Loucy (cell line): ENCODE measurements around the gene CACNA1H.

ENCODE experiments used
- H2AFZ ChIP-seq: fragments of 200-600 bp; sonication (generic); 2 replicates; pipeline ENCODE4 v1.6.0; 2016; ENCODE audit warnings: antibody characterized with exemption, mild to moderate bottlenecking, low read length, moderate library complexity
- H3F3A ChIP-seq: fragments of 200-600 bp; 2 replicates; pipeline ENCODE4 v1.6.0; 2016; ENCODE audit warnings: antibody characterized with exemption, low read depth, mild to moderate bottlenecking
- H3K27me3 ChIP-seq: fragments of 200-600 bp; sonication (generic); 2 replicates; pipeline ENCODE4 v1.6.1; 2014; ENCODE audit warnings: low read length, mild to moderate bottlenecking; ENCODE audit not compliant: insufficient read depth, poor library complexity, severe bottlenecking
- H3K36me3 ChIP-seq: fragments of 200-600 bp; sonication (generic); 2 replicates; pipeline ENCODE4 v1.6.1; 2016; ENCODE audit warnings: low read length; ENCODE audit not compliant: insufficient read depth
- H3K4me1 ChIP-seq: fragments of 200-600 bp; sonication (generic); 2 replicates; pipeline ENCODE4 v1.5.1; 2014; ENCODE audit warnings: low read length, mild to moderate bottlenecking; ENCODE audit not compliant: insufficient read depth, poor library complexity, severe bottlenecking
- H3K4me2 ChIP-seq: fragments of 200-600 bp; sonication (generic); 2 replicates; pipeline ENCODE4 v1.6.0; 2014; ENCODE audit warnings: antibody characterized with exemption, low read length, low read depth, mild to moderate bottlenecking; ENCODE audit not compliant: poor library complexity, severe bottlenecking
- H3K4me3 ChIP-seq: fragments of 200-600 bp; sonication (generic); 2 replicates; pipeline ENCODE4 v1.5.1; 2014; ENCODE audit warnings: low read length, mild to moderate bottlenecking, mixed read lengths; ENCODE audit not compliant: poor library complexity, severe bottlenecking
- H3K79me2 ChIP-seq: fragments of 200-600 bp; sonication (generic); 2 replicates; pipeline ENCODE4 v1.6.1; 2014; ENCODE audit warnings: low read length; ENCODE audit not compliant: insufficient read depth
- H3K9ac ChIP-seq: fragments of 200-600 bp; sonication (generic); 2 replicates; pipeline ENCODE4 v1.6.0; 2014; ENCODE audit warnings: mild to moderate bottlenecking, low read depth, low read length, moderate library complexity; ENCODE audit not compliant: poor library complexity, severe bottlenecking
- H3K9me2 ChIP-seq: fragments of 200-600 bp; sonication (generic); replicated peaks from 2 replicates; pipeline ENCODE4 v1.6.1; 2016; ENCODE audit warnings: low read depth, low read length, mixed read lengths
- H3K9me3 ChIP-seq: fragments of 200-600 bp; sonication (generic); 2 replicates; pipeline ENCODE4 v1.6.1; 2014; ENCODE audit warnings: mild to moderate bottlenecking, antibody characterized with exemption, low read length, low read depth; ENCODE audit not compliant: insufficient read depth
- H4K20me1 ChIP-seq: fragments of 200-600 bp; sonication (generic); 2 replicates; pipeline ENCODE4 v1.6.0; 2014; ENCODE audit warnings: antibody characterized with exemption, low read length, mild to moderate bottlenecking; ENCODE audit not compliant: insufficient read depth, poor library complexity, severe bottlenecking
- EZH2phosphoT487 ChIP-seq: fragments of 200-600 bp; IDR thresholded peaks from 2 replicates; pipeline ENCODE4 v1.6.1; 2018; ENCODE audit warnings: antibody characterized with exemption, mild to moderate bottlenecking, moderate library complexity, borderline replicate concordance
- TF ChIP-seq, protein P1 (sequence below): fragments of 200-600 bp; sonication (generic); conservative IDR thresholded peaks from 2 replicates; pipeline ENCODE4 v1.5.1; 2014; ENCODE audit warnings: mild to moderate bottlenecking, antibody characterized with exemption, low read length

Gene CACNA1H

DNA sequence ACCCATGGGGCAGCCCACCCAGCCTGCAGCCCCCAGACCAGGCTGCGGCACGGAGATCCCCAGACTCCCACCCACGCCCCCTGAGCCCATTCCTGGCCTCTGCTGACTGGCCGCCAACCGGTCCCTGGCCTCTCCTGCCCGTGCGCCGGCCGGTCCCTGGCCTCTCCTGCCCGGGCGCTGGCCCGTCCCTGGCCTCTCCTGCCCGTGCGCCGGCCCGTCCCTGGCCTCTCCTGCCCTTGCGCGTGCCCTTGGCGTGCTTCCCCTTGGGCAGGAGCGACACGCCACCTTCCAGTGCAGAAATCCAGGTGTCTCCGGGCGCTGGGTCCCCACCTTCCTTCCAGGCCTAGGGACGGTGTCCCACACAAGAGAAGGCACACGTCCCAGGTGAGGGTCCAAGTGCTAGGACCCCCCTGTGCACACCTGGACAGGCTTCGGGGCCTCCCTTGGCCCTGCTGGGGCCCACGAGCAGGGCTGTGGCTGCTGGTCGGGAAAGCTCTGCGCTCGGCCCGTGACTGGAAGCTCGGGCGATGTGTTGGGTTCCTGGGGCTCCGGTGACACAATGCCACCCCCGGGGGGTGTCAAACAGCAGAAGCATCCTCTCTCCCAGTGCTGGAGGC, 21.4 kb upstream of the CACNA1H start:
- no peak overlapping the region for H3K4me2 ChIP-seq
- no peaks in the 10 kb centered on the region for H3F3A ChIP-seq
- no peak overlapping the region for H3K4me3 ChIP-seq
- H3K4me1 ChIP-seq, result no peaks in the 10 kb centered on the region
- no peak overlapping the region for H2AFZ ChIP-seq
- no peaks in the 10 kb centered on the region for H3K27me3 ChIP-seq
- TF ChIP-seq, protein P1, sequence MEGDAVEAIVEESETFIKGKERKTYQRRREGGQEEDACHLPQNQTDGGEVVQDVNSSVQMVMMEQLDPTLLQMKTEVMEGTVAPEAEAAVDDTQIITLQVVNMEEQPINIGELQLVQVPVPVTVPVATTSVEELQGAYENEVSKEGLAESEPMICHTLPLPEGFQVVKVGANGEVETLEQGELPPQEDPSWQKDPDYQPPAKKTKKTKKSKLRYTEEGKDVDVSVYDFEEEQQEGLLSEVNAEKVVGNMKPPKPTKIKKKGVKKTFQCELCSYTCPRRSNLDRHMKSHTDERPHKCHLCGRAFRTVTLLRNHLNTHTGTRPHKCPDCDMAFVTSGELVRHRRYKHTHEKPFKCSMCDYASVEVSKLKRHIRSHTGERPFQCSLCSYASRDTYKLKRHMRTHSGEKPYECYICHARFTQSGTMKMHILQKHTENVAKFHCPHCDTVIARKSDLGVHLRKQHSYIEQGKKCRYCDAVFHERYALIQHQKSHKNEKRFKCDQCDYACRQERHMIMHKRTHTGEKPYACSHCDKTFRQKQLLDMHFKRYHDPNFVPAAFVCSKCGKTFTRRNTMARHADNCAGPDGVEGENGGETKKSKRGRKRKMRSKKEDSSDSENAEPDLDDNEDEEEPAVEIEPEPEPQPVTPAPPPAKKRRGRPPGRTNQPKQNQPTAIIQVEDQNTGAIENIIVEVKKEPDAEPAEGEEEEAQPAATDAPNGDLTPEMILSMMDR, result no peak
- TF ChIP-seq EZH2phosphoT487, result no peak
- no peaks in the 10 kb centered on the region for H3K79me2 ChIP-seq
- H3K36me3 ChIP-seq, result no peaks in the 10 kb centered on the region
- H4K20me1 ChIP-seq, result no peaks in the 10 kb centered on the region
- H3K9ac ChIP-seq, result no peak overlapping the region
- H3K9me2 ChIP-seq, result no peaks in the 10 kb centered on the region
- no peaks in the 10 kb centered on the region for H3K9me3 ChIP-seq

DNA sequence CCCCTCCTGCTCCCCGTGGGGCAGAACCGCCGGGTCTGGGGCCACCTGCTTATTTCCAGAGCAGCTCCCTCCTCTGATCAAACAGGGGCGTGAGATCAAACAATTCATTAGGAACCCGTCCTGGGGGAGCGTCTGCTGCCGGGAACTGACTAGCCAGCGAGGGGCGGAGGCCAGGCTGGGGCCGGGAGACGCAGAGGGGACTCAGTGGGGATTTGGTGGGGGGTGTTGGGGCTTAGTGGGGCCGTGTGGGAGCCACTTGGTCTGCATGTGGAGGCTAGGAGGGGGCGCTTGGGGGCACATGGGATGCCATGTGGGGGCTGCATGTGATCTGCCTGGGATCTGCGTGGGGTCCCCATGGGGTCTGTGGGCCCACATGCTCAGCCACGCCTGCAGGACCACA, 20.5 kb upstream of the CACNA1H start:
- Histone ChIP-seq H3F3A (no peaks in the 10 kb centered on the region), H3K27me3 (no peaks in the 10 kb centered on the region), H3K36me3 (no peaks in the 10 kb centered on the region), H3K9me3 (no peaks in the 10 kb centered on the region), H3K79me2 (no peaks in the 10 kb centered on the region), H2AFZ (no peak overlapping the region), H3K4me1 (no peaks in the 10 kb centered on the region), H4K20me1 (no peaks in the 10 kb centered on the region), H3K4me2 (no peak overlapping the region), H3K9me2 (no peaks in the 10 kb centered on the region), H3K4me3 (no peak overlapping the region), H3K9ac (no peak overlapping the region)
- no peak for TF ChIP-seq EZH2phosphoT487
- TF ChIP-seq, protein P1, result no peak

DNA sequence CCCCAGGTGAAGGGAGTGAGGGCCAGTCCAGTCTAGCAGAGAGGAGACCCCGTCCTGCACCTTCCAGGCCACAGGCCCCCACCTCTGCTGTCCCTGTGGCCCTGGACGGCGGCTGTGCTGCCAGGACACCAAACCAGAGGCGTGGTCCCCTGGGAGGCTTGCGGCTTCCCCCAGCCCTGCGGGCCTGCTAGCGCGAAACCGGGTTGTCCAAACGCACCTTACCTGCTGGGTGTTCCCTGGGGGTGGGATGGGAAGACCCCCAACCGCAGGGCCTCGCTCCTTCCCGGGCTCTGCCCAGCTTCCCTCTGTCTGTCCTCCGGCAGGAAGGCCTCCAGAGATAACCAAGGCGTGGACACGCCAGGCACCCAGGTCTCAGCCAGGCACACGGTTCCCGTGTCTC, 19.6 kb upstream of the CACNA1H start:
- H3K36me3 ChIP-seq, result no peaks in the 10 kb centered on the region
- H3K79me2 ChIP-seq, result no peaks in the 10 kb centered on the region
- no peaks in the 10 kb centered on the region for H3K4me1 ChIP-seq
- no peaks in the 10 kb centered on the region for H3K9me3 ChIP-seq
- no peak overlapping the region for H3K9ac ChIP-seq
- no peaks in the 10 kb centered on the region for H3F3A ChIP-seq
- no peak overlapping the region for H3K4me3 ChIP-seq
- H2AFZ ChIP-seq, result no peak overlapping the region
- no peaks in the 10 kb centered on the region for H3K9me2 ChIP-seq
- H3K4me2 ChIP-seq, result no peak overlapping the region
- no peaks in the 10 kb centered on the region for H3K27me3 ChIP-seq
- no peaks in the 10 kb centered on the region for H4K20me1 ChIP-seq
- TF ChIP-seq, protein P1, result no peak
- TF ChIP-seq EZH2phosphoT487, result no peak
